ENCODE data around the gene ZDHHC24. TPM values are rescaled to one million over a fixed set of nuclear protein-coding genes. Genes with fewer than 3 reads are reported as not detected.

The ZDHHC24 gene
- total and polyA plus RNA-seq, 7 donors: 3.9 to 7.6 (median 5.5) TPM

GRCh38 chr11:66484806-66485380 is 61.0 kb downstream of the ZDHHC24 start:
- no peaks in the 10 kb centered on the region for H3K9me3 ChIP-seq
- 76 to 87% (median 83%) methylated on average over 7 of the region's 7 CpGs for WGBS, 3 donors
- no peak overlapping the region for H3K27ac ChIP-seq
- H3K27me3 ChIP-seq (ENCODE audit: insufficient read depth in 3 of 3, low read length in 2 of 3): no peaks in the 10 kb centered on the region
- no peak overlapping the region for H3K4me3 ChIP-seq
- H3K36me3 ChIP-seq (ENCODE audit: insufficient read depth in 1 of 2, low read depth in 1 of 2): peaks cover 0 to 73% of the 10 kb centered on the region in 2 donors
- peak in 1 of 2 donors; percentile 15 for DNase-seq
- TF ChIP-seq CTCF (IDR thresholded peaks at IDR 0.05): no peak
- ATAC-seq: no peak
- intact Hi-C loops (cut with DNase I): no loop called here
- peaks cover 15% of the 10 kb centered on the region for H3K4me1 ChIP-seq

DNA sequence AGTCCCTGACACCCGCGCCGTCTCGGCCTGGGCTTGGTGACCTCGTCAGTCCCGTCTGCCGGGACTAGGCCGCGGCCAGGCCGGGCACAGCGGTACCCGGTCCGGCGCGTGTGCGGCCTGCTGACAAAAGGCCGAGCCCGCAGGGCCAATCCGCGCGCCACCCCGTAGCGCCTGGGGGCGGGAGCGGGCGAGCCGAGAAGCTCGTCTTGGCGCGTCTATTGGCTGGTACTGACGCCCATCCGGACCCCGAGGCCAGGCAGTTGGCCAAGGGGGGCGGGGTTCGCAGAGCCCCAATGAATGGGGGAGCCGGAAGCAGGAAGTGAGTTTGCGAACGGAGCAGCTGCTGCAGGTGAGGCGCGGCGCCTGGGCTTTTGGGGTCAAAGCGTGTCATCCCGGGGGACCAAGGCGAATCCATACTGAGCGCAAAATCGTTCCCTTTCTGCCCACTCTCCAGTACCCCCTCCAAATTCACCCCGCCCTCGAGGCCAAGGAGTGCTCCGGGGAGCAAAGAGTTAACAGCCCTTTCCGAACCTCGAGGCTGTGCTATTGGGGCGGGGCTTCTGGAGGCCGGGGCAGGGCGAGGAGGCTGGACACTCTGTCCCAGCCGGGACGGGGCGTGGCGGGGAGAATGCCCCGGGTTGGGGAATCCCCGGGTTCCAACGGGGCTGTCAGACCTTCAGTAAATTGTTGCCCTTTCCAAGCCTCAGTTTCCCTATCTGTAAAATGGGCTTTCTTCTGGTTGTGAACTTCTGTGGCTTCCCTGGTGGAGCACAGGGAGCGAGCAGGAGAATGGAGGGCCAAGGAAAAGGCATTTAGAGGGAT is 65.5 kb downstream of the ZDHHC24 start, which contains the start of gene DPP3:
DPP3 (plus strand) TSS at position 318 of the 822 bp plus-strand sequence. CDS start 1,767 bp downstream, outside the sequence.
- Histone ChIP-seq H3K9me3 (no peaks in the 10 kb centered on the region), H3K36me3 (ENCODE audit: insufficient read depth in 1 of 2, low read depth in 1 of 2) (peaks cover under 1 to 38% of the 10 kb centered on the region in 2 donors), H3K27ac (peak within 1 kb of the TSS; percentile 95), H3K4me3 (peak within 1 kb of the TSS; percentile 96), H3K27me3 (ENCODE audit: insufficient read depth in 3 of 3, low read length in 2 of 3) (no peaks in the 10 kb centered on the region), H3K4me1 (peaks cover 24% of the 10 kb centered on the region)
- ATAC-seq (peak; percentile 90 to 97 (median 94)), DNase-seq (peak; percentile 99)
- TF ChIP-seq CTCF (IDR thresholded peaks at IDR 0.05): no peak
- intact Hi-C loops (cut with DNase I): loop anchor here in 1 of 2 donors (1.0 kb wide), 1 partner anchor 42 kb away; the partner anchor contains the start of gene MRPL11
- WGBS, 3 donors: 1% methylated on average over 57 to 62 of the region's 62 CpGs

GRCh38 chr11:66479394-66480116 is 66.3 kb downstream of the ZDHHC24 start:
- peak; percentile 23 to 45 (median 34) for ATAC-seq
- 1 to 3% (median 2%) methylated on average over 34 of the region's 34 CpGs for WGBS, 3 donors
- peak; percentile 55 to 72 for DNase-seq

More at GRCh38 chr11:66479394-66480116, 66.3 kb downstream of the ZDHHC24 start:
- TF ChIP-seq CTCF (IDR thresholded peaks at IDR 0.05): no peak
- H3K9me3 ChIP-seq: no peaks in the 10 kb centered on the region
- peak overlapping the region; percentile 96 for H3K4me3 ChIP-seq
- H3K36me3 ChIP-seq (ENCODE audit: insufficient read depth in 1 of 2, low read depth in 1 of 2): peaks cover 2 to 39% of the 10 kb centered on the region in 2 donors
- intact Hi-C loops (cut with DNase I): loop anchor here in 1 of 2 donors (1.0 to 5.0 kb wide), 2 partner anchors 41 to 72 kb away; partner anchors contain the start of gene MRPL11
- peak overlapping the region; percentile 95 for H3K27ac ChIP-seq
- no peaks in the 10 kb centered on the region for H3K27me3 ChIP-seq (ENCODE audit: insufficient read depth in 3 of 3, low read length in 2 of 3)
- peaks cover 24% of the 10 kb centered on the region for H3K4me1 ChIP-seq

Measured in psoas muscle (tissue), 8 donors.